HG03442 (cell line): ENCODE data around the gene ZNF493.

Experiments used
- ATAC-seq: cut with Tn5 transposase; IDR thresholded peaks from one replicate; pipeline ENCODE4 v1.9.1; 2021; ENCODE audit warnings: mild to moderate bottlenecking, moderate library complexity; ENCODE audit not compliant: unreplicated experiment

The ZNF493 gene

GRCh38 chr19:21462540-21462939 is 65.6 kb downstream of the ZNF493 start:
- no peak for ATAC-seq

- no peak for ATAC-seq
These were observed 66.6 kb downstream of the ZNF493 start for GRCh38 chr19:21463449-21464105.

- ATAC-seq: no peak
These were observed 69.7 kb downstream of the ZNF493 start for GRCh38 chr19:21466627-21467026.

- no peak for ATAC-seq
These were observed 71.9 kb downstream of the ZNF493 start for GRCh38 chr19:21468791-21469190.

- no peak for ATAC-seq
These were observed 75.6 kb downstream of the ZNF493 start for GRCh38 chr19:21472507-21472906.

- no peak for ATAC-seq
These were observed 77.8 kb downstream of the ZNF493 start for GRCh38 chr19:21474671-21475181.
